GM21723 (cell line): Measurements from ENCODE around the gene COPS4.
A peak's percentile ranks its signal among the peaks of the same experiment; 100 is the strongest.
"Not testable (repeated sequence)": the region's sequence is repeated elsewhere in the genome, so short reads cannot be mapped to it uniquely, and the experiment has no call there.

ENCODE experiments used
- ATAC-seq: cut with Tn5 transposase; IDR thresholded peaks from one replicate; pipeline ENCODE4 v1.9.1; 2021; ENCODE audit warnings: mild to moderate bottlenecking, moderate library complexity; ENCODE audit not compliant: unreplicated experiment

COPS4 gene

GRCh38 chr4:83083925-83084475 is 49.0 kb downstream of the COPS4 start:
- ATAC-seq: peak; percentile 61

DNA sequence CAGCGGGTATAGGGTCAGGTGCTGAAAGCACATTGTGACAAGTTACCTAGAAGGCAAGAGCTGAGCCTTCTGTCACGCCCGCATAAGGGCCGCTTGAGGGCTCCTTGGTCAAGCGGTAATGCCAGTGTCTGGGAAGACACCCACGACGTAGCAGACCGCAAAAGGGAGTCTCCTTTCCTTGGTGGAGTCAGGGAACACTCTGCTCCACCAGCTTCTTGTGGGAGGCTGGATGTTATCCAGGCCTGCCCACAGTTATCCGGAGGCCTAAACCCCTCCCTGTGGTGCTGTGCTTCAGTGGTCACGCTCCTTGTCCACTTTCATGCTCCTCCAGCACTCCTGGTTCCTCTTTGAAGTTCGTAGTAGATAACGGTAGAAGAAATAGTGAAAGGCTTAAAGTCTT is 50.0 kb downstream of the COPS4 start:
- ATAC-seq: not testable (repeated sequence)

DNA sequence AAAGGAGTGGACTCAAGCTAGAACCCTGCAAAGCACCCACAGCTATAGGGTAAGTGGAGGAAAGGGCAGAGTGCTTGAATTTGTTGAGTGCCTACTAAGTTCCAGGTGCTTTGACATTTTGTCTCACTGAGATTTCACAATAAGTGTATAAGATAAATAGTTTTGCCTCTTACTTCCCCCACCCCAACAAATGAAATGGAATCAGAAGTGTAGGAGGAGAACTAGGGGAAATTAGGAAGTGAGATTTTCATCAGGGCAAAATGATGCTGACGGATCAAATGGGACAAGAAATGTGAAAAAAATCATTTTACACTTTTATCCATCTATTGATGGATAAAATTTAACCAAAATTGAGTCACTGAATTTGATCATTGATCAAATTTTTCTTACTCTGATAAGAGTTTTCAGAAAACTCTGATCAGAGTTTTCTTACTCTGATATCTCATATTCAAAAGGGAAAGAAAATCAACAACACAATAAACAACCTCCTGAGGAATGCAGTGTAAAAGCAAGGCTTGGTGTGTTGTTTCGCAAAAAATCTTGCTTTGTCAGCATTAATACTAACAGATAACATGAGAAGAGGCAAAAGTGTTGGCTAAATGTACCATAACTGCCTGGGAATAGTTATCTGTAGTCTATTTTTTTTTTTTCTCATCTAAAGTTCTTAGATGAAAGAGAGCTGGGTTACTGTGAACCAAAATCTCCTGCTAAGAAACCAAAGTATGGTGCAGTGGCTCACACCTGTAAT is 54.6 kb downstream of the COPS4 start:
- no peak for ATAC-seq

DNA sequence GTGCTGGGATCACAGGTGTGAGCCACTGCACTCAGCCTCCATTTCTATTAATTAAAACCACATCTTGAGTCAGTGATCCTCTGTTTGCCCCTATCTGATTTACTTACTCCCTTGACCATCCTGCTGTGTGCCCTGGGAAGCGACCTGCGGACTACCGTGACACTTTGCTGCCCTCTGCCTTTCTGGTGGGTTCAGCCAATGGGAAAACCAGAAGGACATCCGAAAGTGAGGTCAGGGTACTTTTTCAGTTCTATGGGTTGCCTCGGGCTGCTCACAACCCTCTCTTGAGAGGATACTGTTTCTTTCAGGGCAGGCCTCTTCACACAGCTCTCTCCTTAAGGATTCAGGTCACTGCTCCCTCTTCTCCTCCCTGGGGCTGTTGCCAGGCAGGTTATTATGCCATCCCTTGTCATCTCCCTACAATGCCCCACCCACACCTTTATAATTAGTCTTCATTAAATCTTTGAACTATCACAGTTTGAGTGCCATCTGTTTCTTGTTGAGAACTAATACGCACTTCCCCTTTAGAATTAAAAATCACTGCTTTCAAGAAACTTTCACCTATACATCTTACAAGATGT is 58.2 kb downstream of the COPS4 start:
- no peak for ATAC-seq

DNA sequence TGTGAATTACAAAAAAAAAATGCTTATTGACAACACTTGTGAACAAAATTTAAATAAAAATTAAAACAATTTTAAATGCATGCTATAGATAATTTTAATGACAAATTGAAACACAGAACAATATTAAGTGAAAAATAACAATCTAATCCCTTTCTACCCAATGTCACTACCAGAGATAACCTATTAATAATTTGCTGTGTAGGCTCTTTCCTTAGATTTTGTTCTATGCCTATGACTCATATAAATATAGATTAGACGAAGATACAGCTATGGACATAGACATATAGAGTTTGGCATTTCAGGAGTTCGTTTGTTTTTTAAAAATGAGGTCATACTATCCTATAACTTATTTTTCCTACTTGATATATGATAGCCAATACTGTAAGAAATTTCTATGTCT is 61.4 kb downstream of the COPS4 start:
- ATAC-seq: no peak

DNA sequence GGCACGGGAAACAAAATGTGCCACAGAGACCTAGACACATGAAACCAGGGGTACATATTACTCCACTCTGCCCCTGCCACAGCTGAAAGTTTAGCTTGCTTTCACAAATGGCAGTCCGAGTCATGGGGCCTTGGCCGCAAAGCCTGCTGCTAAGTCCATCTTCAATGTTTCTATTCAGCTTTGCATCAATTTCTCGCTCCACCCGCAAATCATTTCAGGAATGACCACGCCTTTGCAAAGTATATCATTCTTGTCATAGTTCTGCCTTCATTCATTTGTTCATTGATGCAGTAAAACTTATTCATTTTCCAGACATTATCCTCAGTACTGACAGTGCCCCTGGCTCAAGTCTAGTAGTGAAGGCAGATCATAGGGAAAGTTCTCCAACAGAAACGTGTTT is 70.0 kb downstream of the COPS4 start:
- ATAC-seq: no peak

DNA sequence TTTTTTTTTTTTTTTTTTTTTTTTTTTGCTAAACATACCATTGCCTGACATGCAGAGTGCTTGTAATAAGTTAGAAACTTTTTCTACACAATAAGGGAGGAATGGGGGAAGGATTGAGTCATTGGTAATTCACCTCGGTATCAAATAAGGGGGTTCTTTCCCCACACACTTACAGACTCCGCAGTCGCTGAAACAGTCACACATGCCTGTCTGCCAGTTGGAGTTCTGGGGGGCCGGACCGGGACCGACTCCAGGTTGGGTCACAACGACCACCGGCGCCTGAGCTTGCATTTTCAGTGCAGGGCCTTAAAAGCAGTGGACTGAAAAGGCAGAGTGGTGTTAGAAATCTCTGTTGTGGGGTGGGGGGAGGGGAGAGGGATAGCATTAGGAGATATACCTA is 72.6 kb downstream of the COPS4 start:
- no peak for ATAC-seq

DNA sequence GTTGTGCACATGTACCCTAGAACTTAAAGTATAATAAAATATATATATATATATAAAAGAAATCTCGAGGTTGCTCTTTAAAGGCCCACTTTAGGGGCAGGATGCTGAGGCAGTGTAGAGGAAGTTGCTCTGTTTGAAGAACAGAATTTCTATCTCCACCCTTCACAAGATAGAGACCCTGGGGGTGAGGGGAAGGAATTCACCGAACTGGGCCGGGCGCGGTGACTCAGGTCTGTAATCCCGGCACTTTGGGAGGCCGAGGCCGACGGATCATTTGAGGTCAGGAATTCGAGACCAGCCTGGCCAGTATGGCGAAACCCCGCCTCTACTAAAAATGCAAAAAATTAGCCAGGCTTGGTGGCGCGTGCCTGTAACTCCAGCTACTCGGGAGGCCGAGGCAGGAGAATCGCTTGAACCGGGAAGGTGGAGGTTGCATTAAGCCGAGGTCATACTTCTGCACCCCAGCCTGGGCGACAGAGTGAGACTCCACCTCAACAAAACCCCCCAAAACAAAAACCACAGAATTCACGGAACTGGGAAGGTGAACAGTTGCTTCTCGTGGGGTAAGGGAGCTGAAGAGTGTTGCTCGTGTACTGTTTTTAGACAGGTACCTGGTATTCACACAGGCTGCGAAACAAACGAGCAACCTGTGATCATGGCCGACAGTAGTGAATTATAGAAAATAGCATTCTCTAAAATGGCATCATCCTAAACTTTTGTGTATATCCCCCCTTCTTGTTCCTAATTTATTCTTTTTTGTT is 73.3 kb downstream of the COPS4 start:
- no peak for ATAC-seq

GRCh38 chr4:83109480-83110222 is 74.7 kb downstream of the COPS4 start:
- ATAC-seq: peak; percentile 18

- peak; percentile 71 for ATAC-seq
These were observed 75.4 kb downstream of the COPS4 start for GRCh38 chr4:83110223-83110945.

DNA sequence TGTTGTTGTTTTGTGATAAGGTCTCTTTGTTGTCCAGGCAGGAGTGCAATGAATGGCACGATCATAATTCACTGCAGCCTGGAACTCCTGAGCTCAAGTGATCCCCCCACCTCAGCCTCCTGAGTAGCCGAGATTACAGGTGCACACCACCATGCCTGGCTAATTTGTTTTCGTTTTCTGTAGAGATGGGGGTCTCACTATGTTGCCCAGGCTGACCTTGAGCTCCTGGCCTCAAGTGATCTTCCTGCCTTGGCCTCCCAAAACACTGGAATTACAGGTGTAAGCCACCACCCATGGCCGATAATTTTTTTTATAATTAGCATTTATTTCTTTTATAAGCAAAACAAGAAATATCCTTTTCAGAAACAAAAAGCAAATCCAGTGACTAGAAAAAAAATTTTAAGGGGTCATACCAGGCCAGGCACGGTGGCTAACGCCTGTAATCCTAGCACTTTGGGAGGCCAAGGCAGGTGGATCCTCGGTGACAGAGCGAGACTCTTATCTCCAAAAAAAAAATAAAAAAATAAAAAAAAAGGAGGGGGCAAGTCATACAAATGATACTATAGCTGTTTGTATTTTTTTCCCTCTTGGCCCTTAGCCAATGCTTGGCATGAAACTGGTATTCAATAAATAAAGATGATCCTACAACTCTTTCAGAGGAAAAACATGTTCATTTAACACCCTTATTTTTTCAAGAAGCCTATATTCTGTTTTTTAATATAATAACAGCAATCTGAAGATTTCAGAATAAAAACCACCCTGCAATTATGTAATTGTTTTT is 76.2 kb downstream of the COPS4 start:
- no peak for ATAC-seq

- ATAC-seq: not testable (repeated sequence)
These were observed 76.8 kb downstream of the COPS4 start for GRCh38 chr4:83111751-83112141.

DNA sequence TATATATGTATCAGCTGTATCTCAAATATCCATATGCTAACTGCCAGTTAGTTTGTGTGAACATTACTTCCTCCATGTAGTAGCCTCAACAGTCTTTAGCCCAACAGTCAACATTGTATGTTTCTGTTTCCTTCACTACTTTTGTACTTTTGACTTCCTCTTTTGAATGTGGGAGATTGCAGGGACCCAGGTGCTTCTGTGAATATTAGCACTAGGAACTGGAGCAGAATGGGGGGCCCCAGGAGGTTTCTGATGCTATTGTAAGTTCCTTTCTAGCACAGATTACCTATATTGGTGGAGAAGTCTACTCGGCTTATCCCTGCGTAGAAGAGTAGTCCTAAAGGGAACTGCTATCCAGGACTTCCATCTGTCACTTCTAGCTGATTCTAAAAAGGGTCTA is 77.2 kb downstream of the COPS4 start:
- peak; percentile 43 for ATAC-seq

GRCh38 chr4:83112678-83113428 is 77.9 kb downstream of the COPS4 start:
- ATAC-seq: no peak

GRCh38 chr4:83113429-83113786 is 78.4 kb downstream of the COPS4 start:
- ATAC-seq: no peak

- ATAC-seq: peak; percentile 47
These were observed 79.6 kb downstream of the COPS4 start, which contains the start of gene PLAC8 for GRCh38 chr4:83114576-83114975. TSS of gene PLAC8 (minus strand) at chr4:83114729. CDS start at chr4:83107921, 6,808 bp downstream.

GRCh38 chr4:83115000-83115399 is 80.0 kb downstream of the COPS4 start:
- ATAC-seq: no peak

DNA sequence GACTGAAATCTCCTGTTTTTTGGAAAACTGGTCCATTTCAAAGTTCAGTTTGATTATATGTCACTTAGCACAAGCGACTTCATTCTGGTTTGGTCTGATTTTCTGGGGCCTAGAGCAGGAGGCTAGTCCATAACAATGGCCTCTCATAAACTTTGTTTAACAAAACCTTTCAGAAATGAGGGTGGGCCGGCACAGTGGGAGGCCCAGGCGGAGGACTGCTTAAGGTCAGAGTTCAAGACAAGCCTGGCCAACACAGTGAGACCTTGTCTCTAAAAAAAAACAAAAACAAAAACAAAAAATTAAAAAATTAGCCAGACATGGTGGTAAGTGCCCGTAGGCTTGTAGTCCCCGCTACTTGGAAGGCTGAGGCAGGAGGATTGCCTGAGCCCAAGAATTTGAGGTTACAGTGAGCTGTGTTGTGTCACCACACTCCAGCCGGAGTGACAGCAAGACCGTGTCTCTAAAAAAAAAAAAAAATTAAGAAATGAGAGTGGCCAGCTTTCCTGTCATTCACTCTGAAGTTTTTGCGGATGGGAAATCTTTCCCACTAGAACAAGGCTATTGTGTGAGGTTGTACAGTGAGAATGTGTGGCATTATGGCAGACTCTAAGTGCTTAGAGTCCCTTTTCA is 80.8 kb downstream of the COPS4 start:
- ATAC-seq: no peak
